Liver (tissue), 9 donors: Measurements from ENCODE around the gene SLC9A4. TPM values are rescaled to one million over a fixed set of nuclear protein-coding genes. Genes with fewer than 3 reads are reported as not detected.

Experiments used
- DNase-seq: peaks from one replicate; pipeline ENCODE4 v3.0.0-alpha.2; 2017; ENCODE audit warnings: low spot score
- H3K27ac ChIP-seq, 2 donors: one replicate each; pipeline ENCODE4 v1.7.0; 2013; ENCODE audit warnings: inconsistent platforms in 2 of 2, low read length in 2 of 2, control low read depth in 1 of 2, low read depth in 1 of 2, mild to moderate bottlenecking in 1 of 2
- H3K27me3 ChIP-seq, 4 donors: one replicate each; pipeline versions ENCODE4 v1.6.1 to v1.7.0; 2013; ENCODE audit warnings: low read length in 3 of 4, inconsistent platforms in 1 of 4, mild to moderate bottlenecking in 1 of 4, moderate library complexity in 1 of 4; ENCODE audit not compliant: control insufficient read depth in 4 of 4, insufficient read depth in 4 of 4
- H3K36me3 ChIP-seq, 4 donors: one replicate each; pipeline versions ENCODE4 v1.6.1 to v1.7.0; 2013; ENCODE audit warnings: low read length in 3 of 4, mild to moderate bottlenecking in 3 of 4, low read depth in 1 of 4, moderate library complexity in 1 of 4; ENCODE audit not compliant: control insufficient read depth in 4 of 4, insufficient read depth in 3 of 4
- H3K4me1 ChIP-seq, 4 donors: one replicate each; pipeline versions ENCODE4 v1.6.1 to v1.7.0; 2013; ENCODE audit warnings: low read length in 3 of 4, mild to moderate bottlenecking in 3 of 4, moderate library complexity in 1 of 4; ENCODE audit not compliant: control insufficient read depth in 4 of 4, insufficient read depth in 4 of 4
- H3K4me3 ChIP-seq, 3 donors: one replicate each; pipeline versions ENCODE4 v1.6.1 to v1.7.0; 2013; ENCODE audit warnings: low read length in 3 of 3, control low read depth in 1 of 3, low read depth in 1 of 3, mild to moderate bottlenecking in 1 of 3
- H3K9ac ChIP-seq, 2 donors: one replicate each; pipeline ENCODE4 v1.7.0; 2013; ENCODE audit warnings: low read length in 2 of 2, mild to moderate bottlenecking in 2 of 2, moderate library complexity in 2 of 2, control low read depth in 1 of 2, low read depth in 1 of 2
- H3K9me3 ChIP-seq, 4 donors: one replicate each; pipeline versions ENCODE4 v1.6.1 to v1.7.0; 2013; ENCODE audit warnings: low read length in 3 of 4; ENCODE audit not compliant: control insufficient read depth in 4 of 4
- EGR1 ChIP-seq, 2 donors: IDR thresholded peaks; 2 replicates each; pipeline ENCODE4 v1.6.1; 2016 to 2018; ENCODE audit warnings: antibody characterized with exemption in 2 of 2, low read depth in 2 of 2
- FOXA1 ChIP-seq: IDR thresholded peaks from 2 replicates; pipeline ENCODE4 v1.6.1; 2016; ENCODE audit warnings: antibody characterized with exemption
- FOXA2 ChIP-seq: IDR thresholded peaks from 2 replicates; pipeline ENCODE4 v1.6.1; 2016; ENCODE audit warnings: antibody characterized with exemption
- GABPA ChIP-seq, 2 donors: IDR thresholded peaks in 1 of 2; conservative IDR thresholded peaks in 1 of 2; 2 replicates each; pipeline ENCODE4 v1.6.1; 2016; ENCODE audit warnings: antibody characterized with exemption in 2 of 2, mild to moderate bottlenecking in 1 of 2, moderate library complexity in 1 of 2
- HNF4A ChIP-seq, 2 donors: conservative IDR thresholded peaks; 2 replicates each; pipeline ENCODE4 v1.6.1; 2016; ENCODE audit warnings: antibody characterized with exemption in 2 of 2, mild to moderate bottlenecking in 2 of 2
- HNF4G ChIP-seq: IDR thresholded peaks from 2 replicates; pipeline ENCODE4 v1.6.1; 2016; ENCODE audit warnings: antibody characterized with exemption
- JUND ChIP-seq, 2 donors: IDR thresholded peaks; 2 replicates each; pipeline ENCODE4 v1.6.1; 2016; ENCODE audit warnings: antibody characterized with exemption in 2 of 2
- NR2F2 ChIP-seq: IDR thresholded peaks from 2 replicates; pipeline ENCODE4 v1.6.1; 2016; ENCODE audit warnings: antibody characterized with exemption
- RAD21 ChIP-seq, 2 donors: IDR thresholded peaks; 2 replicates each; pipeline ENCODE4 v1.6.1; 2016; ENCODE audit warnings: antibody characterized with exemption in 2 of 2, mild to moderate bottlenecking in 2 of 2
- RXRA ChIP-seq, 2 donors: IDR thresholded peaks; 2 replicates each; pipeline ENCODE4 v1.6.1; 2017 to 2018; ENCODE audit warnings: antibody characterized with exemption in 2 of 2, mild to moderate bottlenecking in 1 of 2
- SP1 ChIP-seq: IDR thresholded peaks from 2 replicates; pipeline ENCODE4 v1.6.1; 2018; ENCODE audit warnings: antibody characterized with exemption, mild to moderate bottlenecking
- TAF1 ChIP-seq: conservative IDR thresholded peaks from 2 replicates; pipeline ENCODE4 v1.6.1; 2016; ENCODE audit warnings: antibody characterized with exemption, mild to moderate bottlenecking
- YY1 ChIP-seq: IDR thresholded peaks from 2 replicates; pipeline ENCODE4 v1.6.1; 2016; ENCODE audit warnings: antibody characterized with exemption, mild to moderate bottlenecking
- WGBS: extraction: QIAGEN DNeasy Blood & Tissue Kit; methylation state at CpG from one replicate; pipeline ENCODE4 v1.1.7; 2013; 5-methylcytosine and 5-hydroxymethylcytosine counted together
- polyA plus RNA-seq, 2 donors: library from polyadenylated mRNA; stranded (reverse) in 1 of 2; unstranded in 1 of 2; fragments of 200-250 nt in 1 of 2; fragments of >200 nt in 1 of 2; fragmentation: Nextera tagmentation in 1 of 2; extraction: Ambion mirVana in 1 of 2; gene quantifications; one replicate each; pipeline versions ENCODE4 v1.2.1 to v1.2.3, GENCODE V29; 2013 to 2015
- total RNA-seq, 2 donors: library from RNA; depleted of rRNA; stranded (reverse); fragments of >200 nt; gene quantifications; one replicate each; pipeline ENCODE4 v1.2.3, GENCODE V29; 2014
- TF ChIP-seq, protein P1 (sequence below): IDR thresholded peaks from 2 replicates; pipeline ENCODE4 v1.6.1; 2016; ENCODE audit warnings: antibody characterized with exemption
- TF ChIP-seq, protein P2 (sequence below): IDR thresholded peaks from 2 replicates; pipeline ENCODE4 v1.6.1; 2016; ENCODE audit warnings: antibody characterized with exemption
- TF ChIP-seq, protein P3 (sequence below): IDR thresholded peaks from 2 replicates; pipeline ENCODE4 v1.6.1; 2016; ENCODE audit warnings: antibody characterized with exemption
- TF ChIP-seq, protein P4 (sequence below): fragments of 150-350 bp; IDR thresholded peaks from 2 replicates; pipeline ENCODE4 v1.5.1; 2017; ENCODE audit warnings: improper control_type of control experiment, low read depth, low read length; ENCODE audit not compliant: missing input control
- TF ChIP-seq, protein P5 (sequence below): IDR thresholded peaks from 2 replicates; pipeline ENCODE4 v1.6.1; 2016; ENCODE audit warnings: antibody characterized with exemption, mild to moderate bottlenecking
- donor health status: healthy.
- donor health status: healthy.
- donor health status: healthy.
- donor health status: healthy.
- donor health status: healthy.

Gene SLC9A4
- total and polyA plus RNA-seq, 4 donors, result not detected

DNA sequence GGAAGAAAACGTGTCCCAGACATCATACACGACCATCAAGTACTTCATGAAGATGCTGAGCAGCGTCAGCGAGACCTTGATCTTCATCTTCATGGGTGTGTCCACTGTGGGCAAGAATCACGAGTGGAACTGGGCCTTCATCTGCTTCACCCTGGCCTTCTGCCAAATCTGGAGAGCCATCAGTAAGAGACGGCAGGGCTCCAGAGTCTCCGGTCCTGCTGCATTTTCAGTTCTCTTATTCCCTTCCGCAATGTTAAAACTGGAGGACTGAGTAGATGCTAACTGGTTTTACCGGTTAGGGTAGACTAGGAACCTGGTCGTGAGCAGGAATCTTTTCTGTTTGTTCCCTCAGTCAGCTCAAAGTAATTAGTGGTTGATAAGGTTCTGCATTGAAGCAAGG is 32.3 kb downstream of the SLC9A4 start:
- no peak for TF ChIP-seq TAF1
- Histone ChIP-seq H3K4me3 (no peak overlapping the region), H3K9me3 (no peaks in the 10 kb centered on the region), H3K27me3 (no peaks in the 10 kb centered on the region), H3K27ac (no peak overlapping the region), H3K36me3 (no peaks in the 10 kb centered on the region), H3K4me1 (no peaks in the 10 kb centered on the region), H3K9ac (no peak overlapping the region)
- DNase-seq, result no peak
- WGBS, result 55% methylated on average over 10 of the region's 10 CpGs

DNA sequence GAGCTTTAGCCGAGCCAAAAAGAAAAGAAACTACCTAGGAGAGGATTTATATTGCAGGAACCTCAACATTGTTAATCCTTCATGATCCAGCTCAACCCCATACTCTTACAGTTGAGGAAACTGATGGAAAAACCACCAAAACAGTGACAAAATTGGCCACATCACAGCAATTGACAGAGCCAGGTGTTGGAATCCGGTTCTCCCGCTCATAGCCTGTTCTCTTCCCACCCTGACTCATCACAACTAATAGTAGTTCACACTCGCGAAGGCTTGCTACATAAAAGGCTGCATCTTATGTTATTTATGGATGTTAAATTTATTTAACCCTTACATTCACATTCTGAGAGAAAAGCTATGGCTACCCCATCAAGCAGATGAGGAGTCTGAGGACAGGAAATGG is 33.7 kb downstream of the SLC9A4 start:
- Histone ChIP-seq H3K27me3 (no peaks in the 10 kb centered on the region), H3K4me3 (no peak overlapping the region), H3K27ac (no peak overlapping the region), H3K4me1 (no peaks in the 10 kb centered on the region), H3K9me3 (no peaks in the 10 kb centered on the region), H3K36me3 (no peaks in the 10 kb centered on the region), H3K9ac (no peak overlapping the region)
- WGBS, result 89% methylated on average over 5 of the region's 5 CpGs
- TF ChIP-seq FOXA1, result no peak
- TF ChIP-seq TAF1, result no peak
- no peak for TF ChIP-seq EGR1 (IDR thresholded peaks at IDR 0.05; ENCODE audit: low read depth in 2 of 2)
- no peak for TF ChIP-seq GABPA (IDR thresholded peaks at IDR 0.05 in 1 of 2, conservative IDR thresholded peaks at IDR 0.05 in 1 of 2)
- no peak for DNase-seq

DNA sequence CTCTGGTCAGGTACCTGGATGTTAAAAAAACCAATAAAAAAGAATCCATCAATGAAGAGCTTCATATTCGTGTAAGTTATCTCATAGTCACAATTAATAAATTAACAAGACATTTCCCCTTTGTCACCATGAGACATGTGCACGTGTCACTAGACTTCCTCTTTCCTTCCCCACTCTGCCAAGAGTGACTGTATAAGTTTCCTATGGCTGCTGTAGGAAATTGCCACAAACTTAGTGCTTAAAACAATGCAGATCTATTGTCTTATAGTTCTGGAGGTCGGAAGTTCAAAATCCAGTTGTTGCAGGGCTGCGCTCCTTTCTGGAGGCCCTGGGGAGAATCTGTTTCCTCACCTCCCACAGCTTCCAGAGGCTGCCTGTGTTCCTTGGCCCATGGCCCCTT is 35.8 kb downstream of the SLC9A4 start:
- no peak overlapping the region for H3K27ac ChIP-seq
- 69% methylated on average over 4 of the region's 4 CpGs for WGBS
- H3K9me3 ChIP-seq, result no peaks in the 10 kb centered on the region
- no peak overlapping the region for H3K4me3 ChIP-seq
- DNase-seq, result no peak
- H3K36me3 ChIP-seq, result no peaks in the 10 kb centered on the region
- no peaks in the 10 kb centered on the region for H3K4me1 ChIP-seq
- TF ChIP-seq, protein P1, sequence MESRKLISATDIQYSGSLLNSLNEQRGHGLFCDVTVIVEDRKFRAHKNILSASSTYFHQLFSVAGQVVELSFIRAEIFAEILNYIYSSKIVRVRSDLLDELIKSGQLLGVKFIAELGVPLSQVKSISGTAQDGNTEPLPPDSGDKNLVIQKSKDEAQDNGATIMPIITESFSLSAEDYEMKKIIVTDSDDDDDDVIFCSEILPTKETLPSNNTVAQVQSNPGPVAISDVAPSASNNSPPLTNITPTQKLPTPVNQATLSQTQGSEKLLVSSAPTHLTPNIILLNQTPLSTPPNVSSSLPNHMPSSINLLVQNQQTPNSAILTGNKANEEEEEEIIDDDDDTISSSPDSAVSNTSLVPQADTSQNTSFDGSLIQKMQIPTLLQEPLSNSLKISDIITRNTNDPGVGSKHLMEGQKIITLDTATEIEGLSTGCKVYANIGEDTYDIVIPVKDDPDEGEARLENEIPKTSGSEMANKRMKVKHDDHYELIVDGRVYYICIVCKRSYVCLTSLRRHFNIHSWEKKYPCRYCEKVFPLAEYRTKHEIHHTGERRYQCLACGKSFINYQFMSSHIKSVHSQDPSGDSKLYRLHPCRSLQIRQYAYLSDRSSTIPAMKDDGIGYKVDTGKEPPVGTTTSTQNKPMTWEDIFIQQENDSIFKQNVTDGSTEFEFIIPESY, result no peak
- TF ChIP-seq, protein P2, sequence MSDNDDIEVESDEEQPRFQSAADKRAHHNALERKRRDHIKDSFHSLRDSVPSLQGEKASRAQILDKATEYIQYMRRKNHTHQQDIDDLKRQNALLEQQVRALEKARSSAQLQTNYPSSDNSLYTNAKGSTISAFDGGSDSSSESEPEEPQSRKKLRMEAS, result no peak
- no peak for TF ChIP-seq JUND (IDR thresholded peaks at IDR 0.05)
- no peak for TF ChIP-seq HNF4G
- TF ChIP-seq, protein P3, sequence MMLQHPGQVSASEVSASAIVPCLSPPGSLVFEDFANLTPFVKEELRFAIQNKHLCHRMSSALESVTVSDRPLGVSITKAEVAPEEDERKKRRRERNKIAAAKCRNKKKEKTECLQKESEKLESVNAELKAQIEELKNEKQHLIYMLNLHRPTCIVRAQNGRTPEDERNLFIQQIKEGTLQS, result no peak
- TF ChIP-seq YY1, result no peak
- no peak for TF ChIP-seq SP1
- no peak for TF ChIP-seq FOXA1
- no peak for TF ChIP-seq HNF4A (conservative IDR thresholded peaks at IDR 0.05)
- TF ChIP-seq EGR1 (IDR thresholded peaks at IDR 0.05; ENCODE audit: low read depth in 2 of 2), result no peak
- TF ChIP-seq NR2F2, result no peak
- TF ChIP-seq RAD21 (IDR thresholded peaks at IDR 0.05), result no peak
- TF ChIP-seq FOXA2, result no peak
- TF ChIP-seq TAF1, result no peak
- TF ChIP-seq, protein P4, sequence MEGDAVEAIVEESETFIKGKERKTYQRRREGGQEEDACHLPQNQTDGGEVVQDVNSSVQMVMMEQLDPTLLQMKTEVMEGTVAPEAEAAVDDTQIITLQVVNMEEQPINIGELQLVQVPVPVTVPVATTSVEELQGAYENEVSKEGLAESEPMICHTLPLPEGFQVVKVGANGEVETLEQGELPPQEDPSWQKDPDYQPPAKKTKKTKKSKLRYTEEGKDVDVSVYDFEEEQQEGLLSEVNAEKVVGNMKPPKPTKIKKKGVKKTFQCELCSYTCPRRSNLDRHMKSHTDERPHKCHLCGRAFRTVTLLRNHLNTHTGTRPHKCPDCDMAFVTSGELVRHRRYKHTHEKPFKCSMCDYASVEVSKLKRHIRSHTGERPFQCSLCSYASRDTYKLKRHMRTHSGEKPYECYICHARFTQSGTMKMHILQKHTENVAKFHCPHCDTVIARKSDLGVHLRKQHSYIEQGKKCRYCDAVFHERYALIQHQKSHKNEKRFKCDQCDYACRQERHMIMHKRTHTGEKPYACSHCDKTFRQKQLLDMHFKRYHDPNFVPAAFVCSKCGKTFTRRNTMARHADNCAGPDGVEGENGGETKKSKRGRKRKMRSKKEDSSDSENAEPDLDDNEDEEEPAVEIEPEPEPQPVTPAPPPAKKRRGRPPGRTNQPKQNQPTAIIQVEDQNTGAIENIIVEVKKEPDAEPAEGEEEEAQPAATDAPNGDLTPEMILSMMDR, result no peak
- TF ChIP-seq GABPA (IDR thresholded peaks at IDR 0.05 in 1 of 2, conservative IDR thresholded peaks at IDR 0.05 in 1 of 2), result no peak
- no peak for TF ChIP-seq RXRA (IDR thresholded peaks at IDR 0.05)
- TF ChIP-seq, protein P5, sequence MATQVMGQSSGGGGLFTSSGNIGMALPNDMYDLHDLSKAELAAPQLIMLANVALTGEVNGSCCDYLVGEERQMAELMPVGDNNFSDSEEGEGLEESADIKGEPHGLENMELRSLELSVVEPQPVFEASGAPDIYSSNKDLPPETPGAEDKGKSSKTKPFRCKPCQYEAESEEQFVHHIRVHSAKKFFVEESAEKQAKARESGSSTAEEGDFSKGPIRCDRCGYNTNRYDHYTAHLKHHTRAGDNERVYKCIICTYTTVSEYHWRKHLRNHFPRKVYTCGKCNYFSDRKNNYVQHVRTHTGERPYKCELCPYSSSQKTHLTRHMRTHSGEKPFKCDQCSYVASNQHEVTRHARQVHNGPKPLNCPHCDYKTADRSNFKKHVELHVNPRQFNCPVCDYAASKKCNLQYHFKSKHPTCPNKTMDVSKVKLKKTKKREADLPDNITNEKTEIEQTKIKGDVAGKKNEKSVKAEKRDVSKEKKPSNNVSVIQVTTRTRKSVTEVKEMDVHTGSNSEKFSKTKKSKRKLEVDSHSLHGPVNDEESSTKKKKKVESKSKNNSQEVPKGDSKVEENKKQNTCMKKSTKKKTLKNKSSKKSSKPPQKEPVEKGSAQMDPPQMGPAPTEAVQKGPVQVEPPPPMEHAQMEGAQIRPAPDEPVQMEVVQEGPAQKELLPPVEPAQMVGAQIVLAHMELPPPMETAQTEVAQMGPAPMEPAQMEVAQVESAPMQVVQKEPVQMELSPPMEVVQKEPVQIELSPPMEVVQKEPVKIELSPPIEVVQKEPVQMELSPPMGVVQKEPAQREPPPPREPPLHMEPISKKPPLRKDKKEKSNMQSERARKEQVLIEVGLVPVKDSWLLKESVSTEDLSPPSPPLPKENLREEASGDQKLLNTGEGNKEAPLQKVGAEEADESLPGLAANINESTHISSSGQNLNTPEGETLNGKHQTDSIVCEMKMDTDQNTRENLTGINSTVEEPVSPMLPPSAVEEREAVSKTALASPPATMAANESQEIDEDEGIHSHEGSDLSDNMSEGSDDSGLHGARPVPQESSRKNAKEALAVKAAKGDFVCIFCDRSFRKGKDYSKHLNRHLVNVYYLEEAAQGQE, result no peak
- peaks cover 0 to 6% (median 0%) of the 10 kb centered on the region in 4 donors for H3K27me3 ChIP-seq
- no peak overlapping the region for H3K9ac ChIP-seq
